Spleen (tissue), 13 donors: ENCODE results near the gene PCYT2. TPM values are rescaled to one million over a fixed set of nuclear protein-coding genes. Genes with fewer than 3 reads are reported as not detected.

Experiments
- DNase-seq: peaks from one replicate; pipeline ENCODE4 v3.0.0-alpha.2; 2020
- H3K27ac ChIP-seq, 8 donors: fragments of 200-600 bp; sonication (generic) in 7 of 8; 1 replicate in 4 of 8; 2 replicates in 4 of 8; pipeline versions ENCODE4 v1.5.0 to v1.8.0; 2016 to 2021; ENCODE audit warnings: inconsistent platforms in 4 of 8, mild to moderate bottlenecking in 4 of 8, moderate library complexity in 1 of 8
- H3K27me3 ChIP-seq, 7 donors: fragments of 200-600 bp; sonication (generic) in 6 of 7; replicated peaks in 1 of 7; 1 replicate in 4 of 7; 2 replicates in 3 of 7; pipeline versions ENCODE4 v1.5.0 to v1.8.0; 2016 to 2021; ENCODE audit warnings: inconsistent platforms in 3 of 7, mild to moderate bottlenecking in 1 of 7
- H3K36me3 ChIP-seq, 6 donors: fragments of 200-600 bp; sonication (generic) in 5 of 6; 1 replicate in 4 of 6; 2 replicates in 2 of 6; pipeline versions ENCODE4 v1.5.0 to v1.8.0; 2016 to 2021; ENCODE audit warnings: inconsistent platforms in 2 of 6
- H3K4me1 ChIP-seq, 6 donors: fragments of 200-600 bp; sonication (generic) in 5 of 6; 1 replicate in 3 of 6; 2 replicates in 3 of 6; pipeline versions ENCODE4 v1.5.0 to v1.8.0; 2016 to 2021; ENCODE audit warnings: inconsistent platforms in 3 of 6
- H3K4me3 ChIP-seq, 8 donors: fragments of 200-600 bp; sonication (generic) in 7 of 8; 1 replicate in 4 of 8; 2 replicates in 4 of 8; pipeline versions ENCODE4 v1.5.0 to v1.8.0; 2016 to 2021; ENCODE audit warnings: inconsistent platforms in 4 of 8, mild to moderate bottlenecking in 4 of 8, moderate library complexity in 2 of 8
- H3K9me3 ChIP-seq, 8 donors: fragments of 200-600 bp; sonication (generic) in 7 of 8; 1 replicate in 4 of 8; 2 replicates in 4 of 8; pipeline versions ENCODE4 v1.5.0 to v1.8.0; 2016 to 2021; ENCODE audit warnings: inconsistent platforms in 4 of 8
- CTCF ChIP-seq, 11 experiments: fragments of 200-600 bp in 7 of 11; fragments of 450-650 bp in 4 of 11; sonication (generic) in 4 of 11; IDR thresholded peaks in 8 of 11; conservative IDR thresholded peaks in 3 of 11; 1 replicate in 7 of 11; 2 replicates in 4 of 11; pipeline versions ENCODE4 v1.4.0 to v1.8.0; 2016 to 2021; ENCODE audit warnings: antibody characterized with exemption in 11 of 11, inconsistent platforms in 4 of 11, mild to moderate bottlenecking in 1 of 11
- POLR2A ChIP-seq, 3 donors: fragments of 450-650 bp; IDR thresholded peaks; one replicate each; pipeline ENCODE4 v1.5.1; 2017; ENCODE audit warnings: antibody characterized with exemption in 3 of 3, mild to moderate bottlenecking in 1 of 3
- POLR2AphosphoS5 ChIP-seq, 3 donors: sonication (generic); formaldehyde crosslinking; IDR thresholded peaks; one replicate each; pipeline ENCODE4 v1.5.1; 2017; ENCODE audit warnings: antibody characterized with exemption in 3 of 3
- WGBS, 5 donors: extraction: QIAGEN DNeasy Blood & Tissue Kit in 3 of 5; methylation state at CpG; one replicate each; pipeline versions ENCODE4 v1.1.5 to v1.1.7; 2013 to 2018; 5-methylcytosine and 5-hydroxymethylcytosine counted together
- intact Hi-C: fragments of 100-400 bp; cut with DNase I; formaldehyde crosslinking; loops from one replicate; pipeline ENCODE4 v1.15.0; 2023; ENCODE audit warnings: low total_unique reads
- long read RNA-seq, 2 donors: transcript quantifications; one replicate each; lab custom pipeline, GENCODE V29; 2026
- polyA plus RNA-seq, 3 donors: library from polyadenylated mRNA; stranded (reverse); fragments of 200-250 nt; gene quantifications; one replicate each; pipeline ENCODE4 v1.2.1, GENCODE V29; 2013
- total RNA-seq, 7 donors: library from RNA; depleted of rRNA in 3 of 7; stranded (reverse); fragments of >200 nt in 3 of 7; fragmentation: NEBNext Ultra II Directional in 4 of 7; extraction: Animal tissue kit (Norgen Biotek cat#: 25700) in 4 of 7; gene quantifications; one replicate each; pipeline versions ENCODE4 v1.1.0 to v1.2.1, GENCODE V29; 2016 to 2021
- donor health status: healthy with polysubstance abuse.
- donor health status: DM: no; HTN: no; CAD: no; lungs with moderate emphysema.
- donor health status: DM: no; HTN: no; CAD: no.
- donor health status: Bipolar disorder and iron deficiency.
- donor health status: healthy.
- donor health status: DM: no; HTN: no; CAD: no.
- donor health status: DM: yes; HTN: yes; CAD: no.

Gene PCYT2
- total RNA-seq (10 to 100 TPM; 12.5 to 25.5 (median 14.6) TPM), polyA plus RNA-seq (10 to 100 TPM; 16.1 to 22.7 (median 19.4) TPM)
- long read RNA-seq, donor 1, full-length matches to known transcripts: 8 of 8 reads
- long read RNA-seq, donor 1, partial matches to known transcripts: 0 of 8 reads
- long read RNA-seq, donor 1, other reads (novel, unspliced or antisense): 0 of 8 reads
- long read RNA-seq, donor 2, full-length matches to known transcripts: 1 of 1 reads
- long read RNA-seq, donor 2, partial matches to known transcripts: 0 of 1 reads
- long read RNA-seq, donor 2, other reads (novel, unspliced or antisense): 0 of 1 reads

- TF ChIP-seq POLR2AphosphoS5 (IDR thresholded peaks at IDR 0.05) (peak; percentile 49 to 74 (median 57)), POLR2A (IDR thresholded peaks at IDR 0.05) (no peak), CTCF (IDR thresholded peaks at IDR 0.05 in 8 of 11, conservative IDR thresholded peaks at IDR 0.05 in 3 of 11) (peak in 3 of 11 experiments; percentile 12 to 22 (median 18))
- peak within 1 kb of the TSS; percentile 73 to 94 (median 78) for H3K4me3 ChIP-seq
- peaks cover 11 to 48% (median 30%) of the 10 kb centered on the region in 6 donors for H3K4me1 ChIP-seq
- H3K27me3 ChIP-seq: no peaks in the 10 kb centered on the region
- H3K36me3 ChIP-seq: peaks cover 2 to 74% (median 51%) of the 10 kb centered on the region in 6 donors
- peak within 1 kb of the TSS in 5 of 8 donors; percentile 39 to 81 (median 66) for H3K27ac ChIP-seq
- 4 to 16% (median 6%) methylated on average over 29 to 84 of the region's 84 CpGs for WGBS, 5 donors
- DNase-seq: peak; percentile 95
- intact Hi-C loops: no loop called here
- H3K9me3 ChIP-seq: no peaks in the 10 kb centered on the region
These were observed at the start of gene PCYT2 for GRCh38 chr17:81911277-81911961. TSS of gene PCYT2 (minus strand) at chr17:81911399. CDS start at chr17:81911355, 44 bp downstream.

- Histone ChIP-seq H3K9me3 (no peaks in the 10 kb centered on the region), H3K4me1 (peaks cover 9 to 34% (median 24%) of the 10 kb centered on the region in 6 donors), H3K27ac (no peak overlapping the region), H3K27me3 (peaks cover 4 to 85% (median 59%) of the 10 kb centered on the region in 7 donors), H3K4me3 (peak overlapping the region in 7 of 8 donors; percentile 31 to 75 (median 49)), H3K36me3 (no peaks in the 10 kb centered on the region)
- TF ChIP-seq POLR2AphosphoS5 (IDR thresholded peaks at IDR 0.05): no peak
- TF ChIP-seq POLR2A (IDR thresholded peaks at IDR 0.05): no peak
- no peak for TF ChIP-seq CTCF (IDR thresholded peaks at IDR 0.05 in 8 of 11, conservative IDR thresholded peaks at IDR 0.05 in 3 of 11)
- no peak for DNase-seq
- intact Hi-C loops: no loop called here
- WGBS, 5 donors: 3 to 7% (median 4%) methylated on average over 27 to 98 of the region's 98 CpGs
These were observed 49.1 kb upstream of the PCYT2 start for GRCh38 chr17:81960130-81960958.

DNA sequence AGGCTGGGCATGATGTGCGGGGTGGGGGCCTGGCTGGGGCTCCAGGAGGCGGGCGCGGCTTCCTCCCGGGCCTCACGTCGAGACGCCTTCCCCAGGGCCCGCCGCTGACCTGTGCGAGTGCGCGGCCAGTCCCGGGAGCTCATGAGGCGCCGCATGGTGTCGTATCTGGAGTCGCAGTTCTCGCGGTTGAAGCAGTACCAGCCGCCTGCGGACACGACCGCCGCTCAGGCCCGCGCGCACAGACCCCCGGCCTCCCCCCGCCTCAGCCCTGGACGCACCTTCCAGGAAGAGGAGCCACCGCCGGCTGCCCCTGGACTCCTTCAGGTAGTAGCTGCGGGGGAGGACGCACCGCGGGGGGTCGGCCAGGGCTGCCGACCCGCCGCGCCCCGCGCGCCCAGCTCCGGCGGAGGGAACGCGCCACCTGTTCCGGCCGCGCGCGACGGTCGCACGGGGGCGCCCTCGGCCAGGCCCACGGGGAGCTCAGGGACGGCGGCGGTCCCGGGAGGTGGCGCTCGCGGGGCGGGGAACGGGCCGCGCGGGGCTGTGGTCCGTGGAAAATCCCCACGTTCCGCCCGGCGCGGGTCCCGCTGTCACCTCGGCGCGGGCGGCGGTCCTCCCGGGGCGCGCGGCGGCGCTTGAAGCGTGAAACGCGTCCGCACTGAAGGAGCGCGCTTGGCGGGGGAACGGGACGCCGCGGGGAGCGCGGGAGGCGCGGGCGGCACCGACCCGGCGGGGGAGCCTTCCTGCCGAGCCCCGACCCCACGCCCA is 48.3 kb upstream of the PCYT2 start:
- TF ChIP-seq POLR2A (IDR thresholded peaks at IDR 0.05) (no peak), POLR2AphosphoS5 (IDR thresholded peaks at IDR 0.05) (peak; percentile 29 to 58 (median 47)), CTCF (IDR thresholded peaks at IDR 0.05 in 8 of 11, conservative IDR thresholded peaks at IDR 0.05 in 3 of 11) (peak in 6 of 11 experiments; percentile 74 to 97 (median 86))
- 1 to 2% (median 1%) methylated on average over 35 to 112 of the region's 112 CpGs for WGBS, 5 donors
- peak; percentile 95 for DNase-seq
- Histone ChIP-seq H3K27ac (no peak overlapping the region), H3K36me3 (no peaks in the 10 kb centered on the region), H3K9me3 (no peaks in the 10 kb centered on the region), H3K4me3 (peak overlapping the region; percentile 20 to 75 (median 48)), H3K4me1 (peaks cover 9 to 34% (median 24%) of the 10 kb centered on the region in 6 donors), H3K27me3 (peaks cover 4 to 93% (median 59%) of the 10 kb centered on the region in 7 donors)
- intact Hi-C loops: loop anchor here (5.0 kb wide), 1 partner anchor 63 kb away; the partner anchor contains the start of genes CENPX and LRRC45
